ENCODE measurements around the gene USB1. TPM values are rescaled to one million over a fixed set of nuclear protein-coding genes. Genes with fewer than 3 reads are reported as not detected.

Gene USB1
- total RNA-seq, 1 experiment from 2014 or later: 106 TPM

GRCh38 chr16:57955572-57956188 lies 45.5 kb upstream of the USB1 start:
- POLR2A ChIA-PET (ENCODE audit: low non-redundant PET): no interaction called here
- no peak overlapping the region for H3K4me3 ChIP-seq (ENCODE audit: low read depth, low read length, poor library complexity, severe bottlenecking)
- DNase-seq (ENCODE audit: low spot score): no peak
- BruUV-seq (replicated peaks): no TSS peak
- H3K9me3 ChIP-seq (ENCODE audit: low read depth, low read length, poor library complexity, severe bottlenecking): no peaks in the 10 kb centered on the region
- TF ChIP-seq CTCF (conservative IDR thresholded peaks at IDR 0.05; ENCODE audit: low read depth, low read length): no peak
- intact Hi-C loops (cut with micrococcal nuclease; ENCODE audit: unreplicated experiment): no loop called here
- CTCF ChIA-PET: no interaction called here
- H3K27ac ChIP-seq (ENCODE audit: low read depth, low read length, poor library complexity, severe bottlenecking): no peak overlapping the region
- peaks cover 14% of the 10 kb centered on the region for H3K4me1 ChIP-seq (ENCODE audit: insufficient read depth, low read length, poor library complexity, severe bottlenecking)
- no peaks in the 10 kb centered on the region for H3K27me3 ChIP-seq (replicated peaks; ENCODE audit: insufficient read depth, low read depth, low read length, poor library complexity)
- H3K36me3 ChIP-seq (ENCODE audit: insufficient read depth, low read length, poor library complexity, severe bottlenecking): no peaks in the 10 kb centered on the region

GRCh38 chr16:57956270-57956808 lies 44.9 kb upstream of the USB1 start:
- ChIA-PET CTCF (no interaction called here), POLR2A (ENCODE audit: low non-redundant PET) (no interaction called here)
- Histone ChIP-seq H3K27me3 (replicated peaks; ENCODE audit: insufficient read depth, low read depth, low read length, poor library complexity) (no peaks in the 10 kb centered on the region), H3K9me3 (ENCODE audit: low read depth, low read length, poor library complexity, severe bottlenecking) (no peaks in the 10 kb centered on the region), H3K27ac (ENCODE audit: low read depth, low read length, poor library complexity, severe bottlenecking) (no peak overlapping the region), H3K4me1 (ENCODE audit: insufficient read depth, low read length, poor library complexity, severe bottlenecking) (peaks cover 9% of the 10 kb centered on the region), H3K36me3 (ENCODE audit: insufficient read depth, low read length, poor library complexity, severe bottlenecking) (no peaks in the 10 kb centered on the region), H3K4me3 (ENCODE audit: low read depth, low read length, poor library complexity, severe bottlenecking) (no peak overlapping the region)
- intact Hi-C loops (cut with micrococcal nuclease; ENCODE audit: unreplicated experiment): no loop called here
- no peak for DNase-seq (ENCODE audit: low spot score)
- no peak for TF ChIP-seq EZH2 (IDR thresholded peaks at IDR 0.05; ENCODE audit: borderline replicate concordance, low read depth, low read length, poor library complexity, severe bottlenecking)
- no peak for TF ChIP-seq CTCF (conservative IDR thresholded peaks at IDR 0.05; ENCODE audit: low read depth, low read length)
- BruUV-seq (replicated peaks): no TSS peak

GRCh38 chr16:57956924-57957672 lies 44.1 kb upstream of the USB1 start:
- ChIA-PET POLR2A (ENCODE audit: low non-redundant PET) (no interaction called here), CTCF (no interaction called here)
- no TSS peak for BruUV-seq (replicated peaks)
- Histone ChIP-seq H3K4me3 (ENCODE audit: low read depth, low read length, poor library complexity, severe bottlenecking) (no peak overlapping the region), H3K4me1 (ENCODE audit: insufficient read depth, low read length, poor library complexity, severe bottlenecking) (peaks cover 3% of the 10 kb centered on the region), H3K27ac (ENCODE audit: low read depth, low read length, poor library complexity, severe bottlenecking) (no peak overlapping the region), H3K9me3 (ENCODE audit: low read depth, low read length, poor library complexity, severe bottlenecking) (no peaks in the 10 kb centered on the region), H3K27me3 (replicated peaks; ENCODE audit: insufficient read depth, low read depth, low read length, poor library complexity) (no peaks in the 10 kb centered on the region), H3K36me3 (ENCODE audit: insufficient read depth, low read length, poor library complexity, severe bottlenecking) (no peaks in the 10 kb centered on the region)
- intact Hi-C loops (cut with micrococcal nuclease; ENCODE audit: unreplicated experiment): no loop called here
- TF ChIP-seq CTCF (conservative IDR thresholded peaks at IDR 0.05; ENCODE audit: low read depth, low read length): no peak
- TF ChIP-seq EZH2 (IDR thresholded peaks at IDR 0.05; ENCODE audit: borderline replicate concordance, low read depth, low read length, poor library complexity, severe bottlenecking): no peak
- DNase-seq (ENCODE audit: low spot score): no peak
